Dermis lymphatic vessel endothelial cell (primary cell): ENCODE data around the gene NEAT1. TPM values are rescaled to one million over a fixed set of nuclear protein-coding genes. Genes with fewer than 3 reads are reported as not detected.

Experiments used
- total RNA-seq: library from RNA; depleted of rRNA; stranded (reverse); fragments of >200 nt; gene quantifications from 2 replicates; pipeline ENCODE4 v1.2.1, GENCODE V29; 2014

Gene NEAT1
- total RNA-seq = 50.3 and 79.9 TPM in 2 replicates

GRCh38 chr11:65422633-65423515 lies at the start of gene NEAT1:
Gene NEAT1 (plus strand): TSS chr11:65422798.

GRCh38 chr11:65382033-65382803 lies 40.4 kb upstream of the NEAT1 start, which contains the start of gene SLC25A45:
Gene SLC25A45 (minus strand): TSS chr11:65382646. CDS start chr11:65381951, 695 bp downstream.

DNA sequence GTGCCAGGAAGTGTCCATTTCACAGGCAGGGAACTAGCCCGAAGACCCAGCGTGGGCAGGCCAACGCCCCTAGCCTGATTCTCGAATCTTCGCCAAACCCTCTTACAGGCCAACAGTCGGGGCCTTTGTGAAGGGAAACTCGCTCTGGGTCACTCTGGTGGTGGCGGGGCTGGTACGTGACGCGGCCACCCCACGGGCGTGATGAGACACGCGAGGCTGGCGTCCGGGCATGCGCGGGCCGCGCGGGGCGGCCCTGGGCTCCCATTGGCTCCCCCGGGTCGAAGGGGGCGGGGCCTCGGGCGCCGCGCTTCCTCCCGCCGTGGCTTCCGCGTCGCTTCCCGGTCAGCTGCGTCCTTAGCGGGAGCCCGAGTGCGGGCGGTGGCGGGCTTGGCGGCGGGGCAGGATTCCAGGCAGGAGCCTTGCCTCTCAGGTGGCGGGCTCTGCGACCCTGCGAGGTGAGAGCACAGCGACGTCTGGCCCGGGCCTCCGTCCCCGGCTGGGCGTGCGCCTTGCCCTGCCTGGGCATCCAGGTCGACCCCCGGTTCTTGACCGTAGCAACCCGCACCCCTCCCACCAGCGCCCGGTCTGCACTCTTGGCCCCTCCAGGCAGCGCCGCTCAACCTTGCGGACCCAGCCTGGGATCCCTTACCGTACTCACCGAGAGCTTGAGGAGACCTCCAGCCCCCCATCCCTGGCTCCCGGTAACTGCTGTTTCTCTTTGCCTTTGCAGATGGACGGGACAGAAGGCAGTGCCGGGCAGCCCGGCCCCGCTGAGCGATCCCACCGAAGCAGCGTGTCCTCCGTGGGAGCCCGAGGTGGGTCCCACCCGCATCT lies 36.1 kb upstream of the NEAT1 start, which contains the start of gene FRMD8:
TSS of gene FRMD8 (plus strand) at position 331 of the 834 bp plus-strand sequence. CDS start at position 731, 400 bp downstream.

Other genes with a start within 250 kb of the NEAT1 start
- 80.4 and 81.5 TPM in 2 replicates for gene CAPN1, start 240.9 kb upstream of the NEAT1 start, total RNA-seq
- gene POLA2, start 160.8 kb upstream of the NEAT1 start, total RNA-seq = 3.3 and 3.4 TPM in 2 replicates
- gene CDC42EP2, start 107.9 kb upstream of the NEAT1 start, total RNA-seq = 7.3 and 8.2 TPM in 2 replicates
- gene DPF2, start 88.9 kb upstream of the NEAT1 start, total RNA-seq = 17.8 and 25.1 TPM in 2 replicates
- gene TIGD3, start 68.0 kb upstream of the NEAT1 start, total RNA-seq = 0.09 and 0.22 TPM in 2 replicates
- 0.87 and 1.3 TPM in 2 replicates for gene SLC25A45, start 40.2 kb upstream of the NEAT1 start, total RNA-seq
- gene FRMD8, start 36.2 kb upstream of the NEAT1 start, total RNA-seq = 73.0 and 77.6 TPM in 2 replicates
- 2,968 and 4,091 TPM in 2 replicates for gene MALAT1, start 76.2 kb downstream of the NEAT1 start, total RNA-seq
- 36.6 and 44.3 TPM in 2 replicates for gene SCYL1, start 102.3 kb downstream of the NEAT1 start, total RNA-seq
- 15.6 and 23.5 TPM in 2 replicates for gene LTBP3, start 135.6 kb downstream of the NEAT1 start, total RNA-seq
- 26.7 and 33.2 TPM in 2 replicates for gene ZNRD2, start 147.7 kb downstream of the NEAT1 start, total RNA-seq
- gene FAM89B, start 149.7 kb downstream of the NEAT1 start, total RNA-seq = 14.4 and 15.2 TPM in 2 replicates
- gene EHBP1L1, start 153.3 kb downstream of the NEAT1 start, total RNA-seq = 3.1 and 3.4 TPM in 2 replicates
- gene KCNK7, start 173.0 kb downstream of the NEAT1 start, total RNA-seq = under 0.01 and 0.17 TPM in 2 replicates
- gene MAP3K11, start 191.4 kb downstream of the NEAT1 start, total RNA-seq = 55.4 and 62.3 TPM in 2 replicates
- gene PCNX3, start 193.0 kb downstream of the NEAT1 start, total RNA-seq = 11.4 and 11.8 TPM in 2 replicates
- gene SIPA1, start 215.3 kb downstream of the NEAT1 start, total RNA-seq = 41.6 and 57.3 TPM in 2 replicates
- gene RELA, start 240.1 kb downstream of the NEAT1 start, total RNA-seq = 14.4 and 15.2 TPM in 2 replicates